Heart left ventricle (tissue), 16 donors: Measurements from ENCODE around the gene CLIC6. TPM values are rescaled to one million over a fixed set of nuclear protein-coding genes. Genes with fewer than 3 reads are reported as not detected.

Experiments
- ATAC-seq, 4 donors: fragments of 200-7000 bp; cut with Tn5 transposase; one replicate each; pipeline ENCODE4 v1.9.1; 2020 to 2022; ENCODE audit warnings: moderate library complexity in 4 of 4, mild to moderate bottlenecking in 3 of 4, moderate number of reproducible peaks in 1 of 4
- DNase-seq, 5 donors: peaks; one replicate each; pipeline ENCODE4 v3.0.0-alpha.2; 2020
- H3K27ac ChIP-seq, 12 donors: fragments of 200-600 bp; sonication (generic) in 4 of 12; one replicate each; pipeline versions ENCODE4 v1.5.0 to v1.8.0; 2016 to 2022; ENCODE audit warnings: mild to moderate bottlenecking in 2 of 12
- H3K27me3 ChIP-seq, 9 donors: fragments of 200-600 bp; sonication (generic) in 2 of 9; one replicate each; pipeline versions ENCODE4 v1.5.1 to v1.8.0; 2016 to 2022; ENCODE audit warnings: mild to moderate bottlenecking in 3 of 9
- H3K36me3 ChIP-seq, 9 donors: fragments of 200-600 bp; sonication (generic) in 2 of 9; one replicate each; pipeline versions ENCODE4 v1.5.0 to v1.8.0; 2018 to 2022; ENCODE audit warnings: mild to moderate bottlenecking in 2 of 9
- H3K4me1 ChIP-seq, 12 donors: fragments of 200-600 bp; sonication (generic) in 4 of 12; one replicate each; pipeline versions ENCODE4 v1.5.0 to v1.8.0; 2016 to 2022; ENCODE audit warnings: mild to moderate bottlenecking in 3 of 12
- H3K4me3 ChIP-seq, 12 donors: fragments of 200-600 bp; sonication (generic) in 4 of 12; one replicate each; pipeline versions ENCODE4 v1.5.0 to v1.8.0; 2017 to 2022; ENCODE audit warnings: mild to moderate bottlenecking in 9 of 12, moderate library complexity in 4 of 12
- H3K9me3 ChIP-seq, 12 donors: fragments of 200-600 bp; sonication (generic) in 4 of 12; one replicate each; pipeline versions ENCODE4 v1.5.0 to v1.8.0; 2016 to 2022; ENCODE audit warnings: mild to moderate bottlenecking in 1 of 12
- POLR2A ChIP-seq, 2 donors: fragments of 450-650 bp; IDR thresholded peaks; one replicate each; pipeline ENCODE4 v1.6.1; 2017; ENCODE audit warnings: antibody characterized with exemption in 2 of 2, mild to moderate bottlenecking in 2 of 2, moderate library complexity in 2 of 2
- WGBS, 4 donors: extraction: QIAGEN DNeasy Blood & Tissue Kit in 2 of 4; methylation state at CpG; one replicate each; pipeline versions ENCODE4 v1.1.5 to v1.1.7; 2013 to 2018; 5-methylcytosine and 5-hydroxymethylcytosine counted together
- intact Hi-C, 10 donors: fragments of 100-400 bp; cut with DNase I; formaldehyde crosslinking; loops; one replicate each; pipeline versions ENCODE4 v1.11.1 to v1.14.2; 2022
- polyA plus RNA-seq, 2 donors: library from polyadenylated mRNA; stranded (reverse); fragments of 200-250 nt; gene quantifications; one replicate each; pipeline ENCODE4 v1.2.3, GENCODE V29; 2013
- total RNA-seq, 9 donors: library from RNA; depleted of rRNA in 2 of 9; stranded (reverse); fragments of >200 nt in 2 of 9; fragmentation: NEBNext Ultra II Directional in 3 of 9; extraction: Animal tissue kit (Norgen Biotek cat#: 25700) in 3 of 9; gene quantifications; one replicate each; pipeline versions ENCODE4 v1.1.0 to v1.2.4, GENCODE V29; 2016 to 2023
- TF ChIP-seq, protein P1 (sequence below), 12 donors: fragments of 200-600 bp; sonication (generic) in 4 of 12; IDR thresholded peaks; one replicate each; pipeline versions ENCODE4 v1.5.0 to v1.8.0; 2018 to 2022; ENCODE audit warnings: antibody characterized with exemption in 12 of 12, mild to moderate bottlenecking in 5 of 12
- donor health status: ischemic (EF 13 %, LVEDD 7.1; RV severe dilation, severe dysfunction).
- donor health status: healthy with polysubstance abuse.
- donor health status: DM: no; HTN: yes; CAD: no.
- donor health status: DM: no; HTN: no; CAD: no.
- donor health status: ischemic (EF 25% LVEDD 6.9; RV normal size, moderate dysfunction).
- donor health status: ischemic (EF 25% LVEDD 5.7; RV mildly dilated, moderate dysfunction).
- donor health status: healthy.
- donor health status: DM: yes; HTN: yes; CAD: no.
- donor health status: ischemic (EF 35%, LVEDD 5.7; RV mildly dilated, moderate dysfunction).
- donor health status: nonischemic (EF 11% LVEDD 7.7; RV severe dilation, severe dysfunction).
- donor health status: DM: yes; HTN: yes; CAD: no.
- donor health status: PGD.
- donor health status: ischemic (EF 29% LVEDD 5.4; RV normal size, mild dysfunction).
- donor health status: nonischemic (EF 23%, LVEDD 6.1; RV moderate dilation, normal function).

The CLIC6 gene
- total and polyA plus RNA-seq, 11 donors: 2.6 to 15.7 (median 7.5) TPM

DNA sequence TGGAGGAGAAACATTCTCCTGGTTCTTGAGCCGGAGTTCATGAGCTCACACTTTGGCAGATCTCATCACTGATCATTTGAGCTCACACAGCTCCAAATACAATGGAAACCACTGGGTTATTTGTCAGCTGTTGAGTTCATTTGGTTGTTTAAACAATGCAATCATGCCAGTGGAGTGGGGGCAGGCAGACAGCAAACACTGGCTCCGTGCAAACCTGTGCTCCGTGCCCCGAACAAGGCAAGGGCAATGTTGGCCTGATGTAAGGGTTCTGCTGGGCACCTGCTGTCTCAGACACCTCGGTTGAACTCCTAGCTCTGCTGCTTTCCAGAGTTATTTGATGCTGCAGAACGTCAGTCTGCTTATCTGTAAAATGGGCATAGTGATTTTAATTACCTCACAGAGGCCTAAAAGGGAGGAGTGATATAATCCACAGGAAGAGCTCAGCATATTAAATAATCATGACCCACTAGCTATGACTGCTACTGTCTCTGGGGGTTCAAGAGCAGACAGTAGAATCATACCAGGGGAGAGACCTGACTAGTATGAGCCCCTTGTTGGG lies 20.0 kb upstream of the CLIC6 start:
- Histone ChIP-seq H3K4me1 (peaks cover 0 to 7% (median 0%) of the 10 kb centered on the region in 12 donors), H3K36me3 (no peaks in the 10 kb centered on the region), H3K27ac (no peak overlapping the region), H3K9me3 (peaks cover 0 to 22% (median 13%) of the 10 kb centered on the region in 12 donors), H3K4me3 (no peak overlapping the region), H3K27me3 (peaks cover 0 to 6% (median 0%) of the 10 kb centered on the region in 9 donors)
- ATAC-seq: no peak
- 72 to 80% (median 77%) methylated on average over 6 of the region's 6 CpGs for WGBS, 4 donors
- intact Hi-C loops: no loop called here
- DNase-seq: no peak
- no peak for TF ChIP-seq POLR2A (IDR thresholded peaks at IDR 0.05)
- TF ChIP-seq, protein P1, sequence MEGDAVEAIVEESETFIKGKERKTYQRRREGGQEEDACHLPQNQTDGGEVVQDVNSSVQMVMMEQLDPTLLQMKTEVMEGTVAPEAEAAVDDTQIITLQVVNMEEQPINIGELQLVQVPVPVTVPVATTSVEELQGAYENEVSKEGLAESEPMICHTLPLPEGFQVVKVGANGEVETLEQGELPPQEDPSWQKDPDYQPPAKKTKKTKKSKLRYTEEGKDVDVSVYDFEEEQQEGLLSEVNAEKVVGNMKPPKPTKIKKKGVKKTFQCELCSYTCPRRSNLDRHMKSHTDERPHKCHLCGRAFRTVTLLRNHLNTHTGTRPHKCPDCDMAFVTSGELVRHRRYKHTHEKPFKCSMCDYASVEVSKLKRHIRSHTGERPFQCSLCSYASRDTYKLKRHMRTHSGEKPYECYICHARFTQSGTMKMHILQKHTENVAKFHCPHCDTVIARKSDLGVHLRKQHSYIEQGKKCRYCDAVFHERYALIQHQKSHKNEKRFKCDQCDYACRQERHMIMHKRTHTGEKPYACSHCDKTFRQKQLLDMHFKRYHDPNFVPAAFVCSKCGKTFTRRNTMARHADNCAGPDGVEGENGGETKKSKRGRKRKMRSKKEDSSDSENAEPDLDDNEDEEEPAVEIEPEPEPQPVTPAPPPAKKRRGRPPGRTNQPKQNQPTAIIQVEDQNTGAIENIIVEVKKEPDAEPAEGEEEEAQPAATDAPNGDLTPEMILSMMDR (IDR thresholded peaks at IDR 0.05): no peak

DNA sequence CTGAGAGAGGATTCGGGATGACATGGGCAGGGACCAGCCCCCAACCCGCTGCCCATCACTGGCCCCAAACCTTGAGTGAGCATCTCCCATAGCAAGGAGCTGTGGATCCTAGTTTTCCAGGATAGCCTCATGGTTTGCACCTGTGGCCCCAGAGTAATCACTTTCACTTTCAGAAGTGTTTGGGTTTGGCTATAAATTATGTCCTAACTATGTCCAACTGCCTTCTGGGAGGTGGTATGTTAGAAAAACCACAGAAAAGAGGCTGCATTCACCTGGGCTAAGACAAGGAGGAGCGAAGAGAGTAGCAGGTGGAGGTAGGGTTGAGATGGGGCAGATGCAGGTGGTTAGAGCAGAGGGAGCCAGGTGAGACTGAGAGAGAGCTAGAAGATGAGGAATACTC lies 19.4 kb upstream of the CLIC6 start:
- no peak for DNase-seq
- Histone ChIP-seq H3K27me3 (peaks cover 0 to 6% (median 0%) of the 10 kb centered on the region in 9 donors), H3K4me3 (no peak overlapping the region), H3K27ac (no peak overlapping the region), H3K36me3 (no peaks in the 10 kb centered on the region), H3K4me1 (peaks cover 0 to 6% (median 0%) of the 10 kb centered on the region in 12 donors), H3K9me3 (peaks cover 0 to 22% (median 13%) of the 10 kb centered on the region in 12 donors)
- ATAC-seq: no peak
- 79 to 92% (median 84%) methylated on average over 3 of the region's 3 CpGs for WGBS, 4 donors
- intact Hi-C loops: no loop called here
- TF ChIP-seq POLR2A (IDR thresholded peaks at IDR 0.05): no peak
- TF ChIP-seq, protein P1 (IDR thresholded peaks at IDR 0.05): no peak

DNA sequence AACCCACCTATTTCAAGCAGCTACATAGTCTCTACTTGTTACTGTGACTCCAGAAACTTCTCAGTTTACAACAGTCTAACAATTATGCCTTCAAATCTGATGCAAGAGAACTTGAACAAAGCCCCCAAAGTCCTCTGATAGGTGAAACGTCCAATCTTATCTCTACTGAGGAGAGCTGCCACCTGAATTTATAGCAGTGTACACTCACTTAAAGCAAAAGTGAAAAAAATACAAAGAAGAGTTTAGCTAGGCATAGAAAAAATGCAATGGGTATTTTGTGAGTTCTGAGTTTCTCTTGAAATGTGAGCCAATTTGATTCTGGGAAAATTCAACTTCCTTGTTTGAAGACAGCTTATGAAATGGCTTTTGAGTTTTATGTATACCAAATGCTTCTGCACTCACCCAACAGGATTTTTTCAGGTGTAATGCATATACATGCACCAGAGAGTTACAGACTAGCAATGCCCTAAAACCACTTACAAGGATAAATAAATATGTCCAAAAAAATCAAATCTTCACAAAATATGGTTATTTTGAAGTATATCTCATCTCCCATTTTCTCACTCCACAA lies 17.8 kb upstream of the CLIC6 start:
- DNase-seq (no peak), ATAC-seq (no peak)
- 10 to 32% (median 18%) methylated on average over 1 of the region's 1 CpG for WGBS, 4 donors
- Histone ChIP-seq H3K36me3 (no peaks in the 10 kb centered on the region), H3K27ac (no peak overlapping the region), H3K4me3 (no peak overlapping the region), H3K27me3 (peaks cover 0 to 6% (median 0%) of the 10 kb centered on the region in 9 donors), H3K9me3 (peaks cover 0 to 22% (median 13%) of the 10 kb centered on the region in 12 donors), H3K4me1 (no peaks in the 10 kb centered on the region)
- TF ChIP-seq, protein P1 (IDR thresholded peaks at IDR 0.05): no peak
- TF ChIP-seq POLR2A (IDR thresholded peaks at IDR 0.05): no peak
- intact Hi-C loops: no loop called here

DNA sequence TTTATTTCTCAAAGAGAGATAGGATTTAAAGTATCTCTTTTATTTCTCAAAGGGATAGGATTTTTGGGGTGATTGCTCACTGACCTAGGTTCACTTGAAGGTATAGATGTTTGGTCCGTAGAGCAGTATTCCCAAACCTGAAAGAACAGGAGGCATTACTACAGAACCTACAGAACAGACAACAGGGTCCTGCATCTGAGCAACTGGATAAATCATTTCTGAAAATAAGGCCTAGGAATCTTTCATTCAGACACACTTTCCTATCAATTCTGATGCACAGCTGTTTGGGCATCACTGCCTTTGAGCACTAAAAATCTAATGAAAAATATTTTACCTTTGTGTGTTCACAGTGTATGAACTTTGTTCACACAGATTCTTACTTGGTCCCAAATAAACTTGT lies 17.2 kb upstream of the CLIC6 start:
- WGBS, 4 donors: 84 to 88% (median 88%) methylated on average over 1 of the region's 1 CpG
- intact Hi-C loops: no loop called here
- no peak for ATAC-seq
- H3K9me3 ChIP-seq: peaks cover 0 to 22% (median 13%) of the 10 kb centered on the region in 12 donors
- no peak overlapping the region for H3K27ac ChIP-seq
- no peak for DNase-seq
- H3K4me3 ChIP-seq: no peak overlapping the region
- no peaks in the 10 kb centered on the region for H3K36me3 ChIP-seq
- TF ChIP-seq, protein P1 (IDR thresholded peaks at IDR 0.05): no peak
- no peak for TF ChIP-seq POLR2A (IDR thresholded peaks at IDR 0.05)
- no peaks in the 10 kb centered on the region for H3K4me1 ChIP-seq
- peaks cover 0 to 10% (median 0%) of the 10 kb centered on the region in 9 donors for H3K27me3 ChIP-seq
